Keratinocyte (primary cell): Measurements from ENCODE around the gene MYOC. TPM values are rescaled to one million over a fixed set of nuclear protein-coding genes. Genes with fewer than 3 reads are reported as not detected.
"Not testable (repeated sequence)": the region's sequence is repeated elsewhere in the genome, so short reads cannot be mapped to it uniquely, and the experiment has no call there.

Experiments
- DNase-seq: peaks from one replicate; pipeline ENCODE4 v3.0.0-alpha.2; 2011; ENCODE audit warnings: low read depth, missing footprints, low spot score
- FAIRE-seq: peaks from 2 replicates; lab custom pipeline; 2011; peaks lifted over from hg19 to GRCh38; lab: Jason Lieb, UNC
- H2AFZ ChIP-seq: 2 replicates; pipeline ENCODE4 v1.6.0; 2012; ENCODE audit warnings: low read length, control low read depth, inconsistent platforms; ENCODE audit not compliant: control insufficient read depth
- H3K27ac ChIP-seq: 2 replicates; pipeline ENCODE4 v1.5.1; 2011; ENCODE audit warnings: low read length; ENCODE audit not compliant: control insufficient read depth, insufficient read depth
- H3K27me3 ChIP-seq: 3 replicates; pipeline ENCODE4 v1.6.0; 2011; ENCODE audit warnings: low read length; ENCODE audit not compliant: control insufficient read depth, insufficient read depth; ENCODE audit errors: extremely low read depth
- H3K36me3 ChIP-seq, 2 experiments: 2 replicates in 1 of 2; 3 replicates in 1 of 2; pipeline ENCODE4 v1.5.1; 2011; ENCODE audit warnings: low read length in 2 of 2, mild to moderate bottlenecking in 1 of 2; ENCODE audit not compliant: control insufficient read depth in 2 of 2, insufficient read depth in 2 of 2; ENCODE audit errors: extremely low read depth in 1 of 2
- H3K4me1 ChIP-seq: 3 replicates; pipeline ENCODE4 v1.5.1; 2011; ENCODE audit warnings: low read length; ENCODE audit not compliant: control insufficient read depth, insufficient read depth; ENCODE audit errors: extremely low read depth
- H3K4me2 ChIP-seq: 3 replicates; pipeline ENCODE4 v1.6.0; 2011; ENCODE audit warnings: low read depth, low read length; ENCODE audit not compliant: control insufficient read depth, insufficient read depth; ENCODE audit errors: extremely low read depth
- H3K4me3 ChIP-seq, 3 experiments: fragments of 200-600 bp in 1 of 3; sonication (generic) in 1 of 3; 2 replicates in 2 of 3; 3 replicates in 1 of 3; pipeline ENCODE4 v1.5.1; 2011 to 2016; ENCODE audit warnings: low read length in 3 of 3, mild to moderate bottlenecking in 3 of 3, control low read depth in 2 of 3, inconsistent platforms in 1 of 3, low read depth in 1 of 3, mixed read lengths in 1 of 3, mixed run types in 1 of 3, moderate library complexity in 1 of 3; ENCODE audit not compliant: control insufficient read depth in 2 of 3, insufficient read depth in 2 of 3; ENCODE audit errors: extremely low read depth in 1 of 3
- H3K79me2 ChIP-seq: 2 replicates; pipeline ENCODE4 v1.6.0; 2012; ENCODE audit warnings: low read length; ENCODE audit not compliant: control insufficient read depth, insufficient read depth
- H3K9ac ChIP-seq: 3 replicates; pipeline ENCODE4 v1.6.0; 2011; ENCODE audit warnings: low read length; ENCODE audit not compliant: control insufficient read depth, insufficient read depth; ENCODE audit errors: extremely low read depth
- H3K9me1 ChIP-seq: 3 replicates; pipeline ENCODE4 v1.6.0; 2011; ENCODE audit warnings: low read length; ENCODE audit not compliant: control insufficient read depth, insufficient read depth; ENCODE audit errors: extremely low read depth
- H3K9me3 ChIP-seq: 2 replicates; pipeline ENCODE4 v1.5.1; 2012; ENCODE audit warnings: low read depth, low read length; ENCODE audit not compliant: control insufficient read depth
- H4K20me1 ChIP-seq: 3 replicates; pipeline ENCODE4 v1.6.0; 2011; ENCODE audit warnings: low read length; ENCODE audit not compliant: control insufficient read depth, insufficient read depth; ENCODE audit errors: extremely low read depth
- EZH2 ChIP-seq: IDR thresholded peaks from one replicate; pipeline ENCODE4 v1.6.1; 2012; ENCODE audit warnings: inconsistent platforms, mild to moderate bottlenecking, low read length, moderate library complexity
- dilution Hi-C: fragments of 300-500 bp; cut with MboI; formaldehyde crosslinking; loops from one replicate; pipeline ENCODE4 v1.7.0; 2020; ENCODE audit warnings: low sequenced_read_pairs; ENCODE audit not compliant: extremely low pct_ligation_motif_present
- polyA plus RNA-seq, 5 experiments: library from polyadenylated mRNA; depleted of rRNA in 3 of 5; stranded (reverse) in 3 of 5; stranded (forward) in 1 of 5; unstranded in 1 of 5; fragments of >200 nt; gene quantifications; 1 replicate in 1 of 5; 2 replicates in 3 of 5; 3 replicates in 1 of 5; pipeline versions ENCODE4 v1.2.1 to v1.2.3, GENCODE V29; 2011 to 2012; ENCODE audit warnings: missing spikeins in 2 of 5, low read depth in 1 of 5, low replicate concordance in 1 of 5
- TF ChIP-seq, protein P1 (sequence below), 3 experiments: IDR thresholded peaks in 1 of 3; conservative IDR thresholded peaks in 1 of 3; optimal IDR thresholded peaks in 1 of 3; 2 replicates in 2 of 3; 3 replicates in 1 of 3; pipeline versions ENCODE3 to v1.5.1; 2011; ENCODE audit warnings: low read length in 3 of 3, mild to moderate bottlenecking in 3 of 3, moderate library complexity in 2 of 3, control low read depth in 1 of 3, inconsistent platforms in 1 of 3; ENCODE audit not compliant: insufficient read depth in 2 of 3; ENCODE audit errors: extremely low read depth in 1 of 3

The MYOC gene
- polyA plus RNA-seq, 1 donor (not counting 4 experiments of a cell fraction or from before 2014, with no cell fraction given): not detected

DNA sequence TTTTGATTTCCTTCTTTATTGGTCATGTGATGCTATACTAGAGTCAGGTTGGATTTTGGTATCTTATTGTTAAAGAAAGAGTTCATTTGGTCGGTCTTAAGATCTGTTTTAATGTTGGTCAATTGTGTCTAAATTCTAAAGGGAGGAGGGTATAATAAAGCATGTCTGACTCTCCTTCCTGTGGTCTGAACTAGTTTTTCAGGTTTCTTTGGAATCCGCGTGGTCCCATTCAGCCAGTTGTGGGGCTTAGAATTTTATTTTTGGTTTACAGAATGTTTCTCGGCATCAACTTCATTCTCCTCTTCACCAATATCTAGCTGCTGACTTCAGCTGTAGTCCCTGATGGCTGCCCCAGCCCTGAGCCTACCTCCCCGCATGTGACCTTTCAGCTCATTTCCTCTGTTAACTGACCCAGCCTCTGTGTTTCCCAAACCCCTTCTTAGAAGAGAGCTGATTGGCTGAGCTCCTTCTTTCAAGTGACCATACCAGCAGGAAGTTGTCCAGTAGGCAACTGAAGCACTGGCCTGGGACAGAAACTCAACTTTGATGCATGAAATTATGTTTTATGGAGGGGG lies 8.7 kb upstream of the MYOC start:
- Histone ChIP-seq H3K4me2 (no peak overlapping the region), H4K20me1 (no peaks in the 10 kb centered on the region), H3K4me1 (no peaks in the 10 kb centered on the region), H3K4me3 (no peak overlapping the region), H2AFZ (no peak overlapping the region), H3K79me2 (no peaks in the 10 kb centered on the region), H3K9me1 (no peaks in the 10 kb centered on the region), H3K36me3 (no peaks in the 10 kb centered on the region), H3K27ac (no peak overlapping the region), H3K9ac (no peak overlapping the region), H3K9me3 (no peaks in the 10 kb centered on the region), H3K27me3 (no peaks in the 10 kb centered on the region)
- FAIRE-seq (no peak), DNase-seq (no peak)
- dilution Hi-C loops: no loop called here
- TF ChIP-seq, protein P1, sequence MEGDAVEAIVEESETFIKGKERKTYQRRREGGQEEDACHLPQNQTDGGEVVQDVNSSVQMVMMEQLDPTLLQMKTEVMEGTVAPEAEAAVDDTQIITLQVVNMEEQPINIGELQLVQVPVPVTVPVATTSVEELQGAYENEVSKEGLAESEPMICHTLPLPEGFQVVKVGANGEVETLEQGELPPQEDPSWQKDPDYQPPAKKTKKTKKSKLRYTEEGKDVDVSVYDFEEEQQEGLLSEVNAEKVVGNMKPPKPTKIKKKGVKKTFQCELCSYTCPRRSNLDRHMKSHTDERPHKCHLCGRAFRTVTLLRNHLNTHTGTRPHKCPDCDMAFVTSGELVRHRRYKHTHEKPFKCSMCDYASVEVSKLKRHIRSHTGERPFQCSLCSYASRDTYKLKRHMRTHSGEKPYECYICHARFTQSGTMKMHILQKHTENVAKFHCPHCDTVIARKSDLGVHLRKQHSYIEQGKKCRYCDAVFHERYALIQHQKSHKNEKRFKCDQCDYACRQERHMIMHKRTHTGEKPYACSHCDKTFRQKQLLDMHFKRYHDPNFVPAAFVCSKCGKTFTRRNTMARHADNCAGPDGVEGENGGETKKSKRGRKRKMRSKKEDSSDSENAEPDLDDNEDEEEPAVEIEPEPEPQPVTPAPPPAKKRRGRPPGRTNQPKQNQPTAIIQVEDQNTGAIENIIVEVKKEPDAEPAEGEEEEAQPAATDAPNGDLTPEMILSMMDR (optimal IDR thresholded peaks at IDR 0.05 in 1 of 3, IDR thresholded peaks at IDR 0.05 in 1 of 3, conservative IDR thresholded peaks at IDR 0.05 in 1 of 3; ENCODE audit: extremely low read depth in 1 of 3, insufficient read depth in 2 of 3, low read length in 3 of 3): no peak
- TF ChIP-seq EZH2: no peak

DNA sequence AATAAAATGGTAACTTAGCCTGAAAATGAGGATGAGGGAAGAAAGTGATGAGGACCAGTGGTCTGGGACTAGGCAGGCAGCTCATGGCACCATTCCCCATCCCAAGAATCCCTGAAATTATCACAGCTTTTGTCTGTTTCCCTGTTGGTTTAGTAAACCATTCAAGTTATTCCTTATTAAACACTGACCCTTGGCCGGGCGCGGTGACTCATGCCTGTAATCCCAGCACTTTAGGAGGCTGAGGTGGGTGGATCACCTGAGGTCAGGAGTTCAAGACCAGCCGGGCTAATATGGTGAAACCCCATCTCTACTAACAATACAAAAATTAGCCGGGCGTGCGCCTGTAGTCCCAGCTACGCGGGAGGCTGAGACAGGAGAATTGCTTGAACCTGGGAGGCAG lies 3.7 kb upstream of the MYOC start:
- H3K4me3 ChIP-seq, H3K9ac ChIP-seq, H4K20me1 ChIP-seq, H3K79me2 ChIP-seq, FAIRE-seq, H3K36me3 ChIP-seq, H3K9me1 ChIP-seq, H2AFZ ChIP-seq, DNase-seq, H3K9me3 ChIP-seq, H3K4me2 ChIP-seq, H3K4me1 ChIP-seq, dilution Hi-C loops, H3K27ac ChIP-seq: not testable (repeated sequence)
- H3K27me3 ChIP-seq: peaks cover 16% of the 10 kb centered on the region

DNA sequence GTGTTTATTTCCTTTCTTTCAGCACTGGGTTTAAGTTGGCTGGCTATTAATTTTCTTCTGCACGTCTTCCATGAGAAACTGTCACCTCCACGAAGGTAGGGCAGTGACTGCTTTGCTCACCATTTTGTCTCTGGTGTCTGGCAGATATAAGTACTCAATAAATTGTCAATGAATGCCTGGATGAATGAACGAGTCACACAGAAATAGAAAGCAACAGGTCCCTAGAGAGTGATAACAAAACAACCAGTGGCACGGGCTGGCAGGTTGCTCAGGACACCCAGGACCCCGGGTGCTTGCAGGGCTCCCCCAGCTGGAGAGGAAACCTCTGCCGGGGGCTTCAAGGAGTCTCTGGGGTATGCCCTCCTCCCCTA lies 3.2 kb upstream of the MYOC start:
- no peak for FAIRE-seq
- H3K9ac ChIP-seq: no peak overlapping the region
- H3K36me3 ChIP-seq: no peaks in the 10 kb centered on the region
- H3K27me3 ChIP-seq: peaks cover 21% of the 10 kb centered on the region
- dilution Hi-C loops: no loop called here
- no peak overlapping the region for H2AFZ ChIP-seq
- no peak overlapping the region for H3K27ac ChIP-seq
- no peak overlapping the region for H3K4me3 ChIP-seq
- H4K20me1 ChIP-seq: no peaks in the 10 kb centered on the region
- TF ChIP-seq, protein P1 (optimal IDR thresholded peaks at IDR 0.05 in 1 of 3, IDR thresholded peaks at IDR 0.05 in 1 of 3, conservative IDR thresholded peaks at IDR 0.05 in 1 of 3; ENCODE audit: extremely low read depth in 1 of 3, insufficient read depth in 2 of 3, low read length in 3 of 3): no peak
- TF ChIP-seq EZH2: no peak
- no peak overlapping the region for H3K4me2 ChIP-seq
- no peaks in the 10 kb centered on the region for H3K79me2 ChIP-seq
- no peaks in the 10 kb centered on the region for H3K4me1 ChIP-seq
- DNase-seq: no peak
- H3K9me3 ChIP-seq: no peaks in the 10 kb centered on the region
- no peaks in the 10 kb centered on the region for H3K9me1 ChIP-seq
